Adrenal gland (tissue), 5 donors: Measurements from ENCODE around the gene NFKB2.

Source experiments
- POLR2A ChIP-seq, 2 donors: fragments of 450-650 bp; IDR thresholded peaks; one replicate each; pipeline ENCODE4 v1.6.1; 2017; ENCODE audit warnings: antibody characterized with exemption in 2 of 2, mild to moderate bottlenecking in 2 of 2, moderate library complexity in 1 of 2
- TF ChIP-seq, protein P1 (sequence below), 6 experiments: fragments of 450-650 bp in 4 of 6; fragments of 200-600 bp in 2 of 6; sonication (generic) in 1 of 6; IDR thresholded peaks; 1 replicate in 5 of 6; 2 replicates in 1 of 6; pipeline versions ENCODE4 v1.5.1 to v1.8.0; 2016 to 2021; ENCODE audit warnings: antibody characterized with exemption in 6 of 6, mild to moderate bottlenecking in 2 of 6, moderate library complexity in 1 of 6
- donor health status: DM: no; HTN: no; CAD: no.

- TF ChIP-seq, protein P1, sequence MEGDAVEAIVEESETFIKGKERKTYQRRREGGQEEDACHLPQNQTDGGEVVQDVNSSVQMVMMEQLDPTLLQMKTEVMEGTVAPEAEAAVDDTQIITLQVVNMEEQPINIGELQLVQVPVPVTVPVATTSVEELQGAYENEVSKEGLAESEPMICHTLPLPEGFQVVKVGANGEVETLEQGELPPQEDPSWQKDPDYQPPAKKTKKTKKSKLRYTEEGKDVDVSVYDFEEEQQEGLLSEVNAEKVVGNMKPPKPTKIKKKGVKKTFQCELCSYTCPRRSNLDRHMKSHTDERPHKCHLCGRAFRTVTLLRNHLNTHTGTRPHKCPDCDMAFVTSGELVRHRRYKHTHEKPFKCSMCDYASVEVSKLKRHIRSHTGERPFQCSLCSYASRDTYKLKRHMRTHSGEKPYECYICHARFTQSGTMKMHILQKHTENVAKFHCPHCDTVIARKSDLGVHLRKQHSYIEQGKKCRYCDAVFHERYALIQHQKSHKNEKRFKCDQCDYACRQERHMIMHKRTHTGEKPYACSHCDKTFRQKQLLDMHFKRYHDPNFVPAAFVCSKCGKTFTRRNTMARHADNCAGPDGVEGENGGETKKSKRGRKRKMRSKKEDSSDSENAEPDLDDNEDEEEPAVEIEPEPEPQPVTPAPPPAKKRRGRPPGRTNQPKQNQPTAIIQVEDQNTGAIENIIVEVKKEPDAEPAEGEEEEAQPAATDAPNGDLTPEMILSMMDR (IDR thresholded peaks at IDR 0.05), result no peak
- peak; percentile 30 to 69 for TF ChIP-seq POLR2A (IDR thresholded peaks at IDR 0.05)
Measured at GRCh38 chr10:102421757-102422512, 26.4 kb downstream of the NFKB2 start.
